Spleen (tissue), 11 donors: ENCODE measurements around the gene CNDP2. TPM values are rescaled to one million over a fixed set of nuclear protein-coding genes. Genes with fewer than 3 reads are reported as not detected.
A peak's percentile ranks its signal among the peaks of the same experiment; 100 is the strongest.

Source experiments
- DNase-seq: peaks from one replicate; pipeline ENCODE4 v3.0.0-alpha.2; 2020
- H3K27ac ChIP-seq, 8 donors: fragments of 200-600 bp; sonication (generic) in 7 of 8; 1 replicate in 4 of 8; 2 replicates in 4 of 8; pipeline versions ENCODE4 v1.5.0 to v1.8.0; 2016 to 2021; ENCODE audit warnings: inconsistent platforms in 4 of 8, mild to moderate bottlenecking in 4 of 8, moderate library complexity in 1 of 8
- H3K27me3 ChIP-seq, 7 donors: fragments of 200-600 bp; sonication (generic) in 6 of 7; replicated peaks in 1 of 7; 1 replicate in 4 of 7; 2 replicates in 3 of 7; pipeline versions ENCODE4 v1.5.0 to v1.8.0; 2016 to 2021; ENCODE audit warnings: inconsistent platforms in 3 of 7, mild to moderate bottlenecking in 1 of 7
- H3K36me3 ChIP-seq, 6 donors: fragments of 200-600 bp; sonication (generic) in 5 of 6; 1 replicate in 4 of 6; 2 replicates in 2 of 6; pipeline versions ENCODE4 v1.5.0 to v1.8.0; 2016 to 2021; ENCODE audit warnings: inconsistent platforms in 2 of 6
- H3K4me1 ChIP-seq, 6 donors: fragments of 200-600 bp; sonication (generic) in 5 of 6; 1 replicate in 3 of 6; 2 replicates in 3 of 6; pipeline versions ENCODE4 v1.5.0 to v1.8.0; 2016 to 2021; ENCODE audit warnings: inconsistent platforms in 3 of 6
- H3K4me3 ChIP-seq, 8 donors: fragments of 200-600 bp; sonication (generic) in 7 of 8; 1 replicate in 4 of 8; 2 replicates in 4 of 8; pipeline versions ENCODE4 v1.5.0 to v1.8.0; 2016 to 2021; ENCODE audit warnings: inconsistent platforms in 4 of 8, mild to moderate bottlenecking in 4 of 8, moderate library complexity in 2 of 8
- H3K9me3 ChIP-seq, 8 donors: fragments of 200-600 bp; sonication (generic) in 7 of 8; 1 replicate in 4 of 8; 2 replicates in 4 of 8; pipeline versions ENCODE4 v1.5.0 to v1.8.0; 2016 to 2021; ENCODE audit warnings: inconsistent platforms in 4 of 8
- POLR2A ChIP-seq, 3 donors: fragments of 450-650 bp; IDR thresholded peaks; one replicate each; pipeline ENCODE4 v1.5.1; 2017; ENCODE audit warnings: antibody characterized with exemption in 3 of 3, mild to moderate bottlenecking in 1 of 3
- POLR2AphosphoS5 ChIP-seq, 3 donors: sonication (generic); formaldehyde crosslinking; IDR thresholded peaks; one replicate each; pipeline ENCODE4 v1.5.1; 2017; ENCODE audit warnings: antibody characterized with exemption in 3 of 3
- WGBS, 5 donors: extraction: QIAGEN DNeasy Blood & Tissue Kit in 3 of 5; methylation state at CpG; one replicate each; pipeline versions ENCODE4 v1.1.5 to v1.1.7; 2013 to 2018; 5-methylcytosine and 5-hydroxymethylcytosine counted together
- intact Hi-C: fragments of 100-400 bp; cut with DNase I; formaldehyde crosslinking; loops from one replicate; pipeline ENCODE4 v1.15.0; 2023; ENCODE audit warnings: low total_unique reads
- polyA plus RNA-seq, 3 donors: library from polyadenylated mRNA; stranded (reverse); fragments of 200-250 nt; gene quantifications; one replicate each; pipeline ENCODE4 v1.2.1, GENCODE V29; 2013
- total RNA-seq, 7 donors: library from RNA; depleted of rRNA in 3 of 7; stranded (reverse); fragments of >200 nt in 3 of 7; fragmentation: NEBNext Ultra II Directional in 4 of 7; extraction: Animal tissue kit (Norgen Biotek cat#: 25700) in 4 of 7; gene quantifications; one replicate each; pipeline versions ENCODE4 v1.1.0 to v1.2.1, GENCODE V29; 2016 to 2021
- TF ChIP-seq, protein P1 (sequence below), 11 experiments: fragments of 200-600 bp in 7 of 11; fragments of 450-650 bp in 4 of 11; sonication (generic) in 4 of 11; IDR thresholded peaks in 8 of 11; conservative IDR thresholded peaks in 3 of 11; 1 replicate in 7 of 11; 2 replicates in 4 of 11; pipeline versions ENCODE4 v1.4.0 to v1.8.0; 2016 to 2021; ENCODE audit warnings: antibody characterized with exemption in 11 of 11, inconsistent platforms in 4 of 11, mild to moderate bottlenecking in 1 of 11
- donor health status: healthy with polysubstance abuse.
- donor health status: DM: no; HTN: no; CAD: no; lungs with moderate emphysema.
- donor health status: DM: no; HTN: no; CAD: no.
- donor health status: Bipolar disorder and iron deficiency.
- donor health status: healthy.
- donor health status: DM: no; HTN: no; CAD: no.
- donor health status: DM: yes; HTN: yes; CAD: no.

The CNDP2 gene
- total and polyA plus RNA-seq, 10 donors, result 102 to 310 (median 271) TPM

DNA sequence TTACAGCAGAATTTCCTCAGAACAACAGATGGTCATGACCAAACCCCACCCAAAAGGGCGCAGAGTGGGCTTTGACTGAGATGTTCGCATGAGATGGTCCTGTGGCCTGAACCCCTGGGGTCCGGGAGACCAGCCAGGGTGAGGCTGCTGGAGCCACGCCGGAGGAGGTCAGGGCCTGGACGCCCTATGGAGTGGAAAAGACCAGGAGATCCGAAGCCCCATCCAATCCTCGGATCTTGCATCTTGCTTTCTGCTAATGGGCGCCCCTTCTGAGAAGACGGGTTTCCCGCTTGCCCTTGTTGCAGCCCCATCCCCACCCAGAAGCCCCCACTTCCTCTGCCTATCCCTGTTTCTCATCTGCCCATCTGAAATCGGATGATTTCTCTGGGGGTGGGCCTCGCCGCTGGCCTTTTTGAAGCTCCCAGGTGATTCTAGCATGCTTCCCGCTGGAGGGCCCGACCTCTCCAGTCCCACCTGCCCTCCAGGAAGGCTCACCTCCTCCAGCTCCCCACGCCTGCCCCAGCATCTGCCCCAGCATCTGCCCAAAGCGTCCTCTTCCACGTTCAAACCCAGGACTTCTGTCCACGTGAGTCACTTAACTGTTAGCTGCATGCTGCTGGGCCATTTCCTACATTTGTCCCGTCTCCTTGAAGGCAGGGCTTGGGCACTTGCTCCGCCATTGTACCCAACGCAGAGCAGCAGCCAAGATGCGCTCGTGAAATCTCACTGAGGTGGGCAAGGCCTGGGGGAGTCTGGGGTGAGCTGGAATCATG lies 33.8 kb downstream of the CNDP2 start:
- Histone ChIP-seq H3K27me3 (no peaks in the 10 kb centered on the region), H3K4me1 (no peaks in the 10 kb centered on the region), H3K27ac (no peak overlapping the region), H3K36me3 (no peaks in the 10 kb centered on the region), H3K4me3 (no peak overlapping the region), H3K9me3 (no peaks in the 10 kb centered on the region)
- no peak for TF ChIP-seq POLR2A (IDR thresholded peaks at IDR 0.05)
- TF ChIP-seq, protein P1, sequence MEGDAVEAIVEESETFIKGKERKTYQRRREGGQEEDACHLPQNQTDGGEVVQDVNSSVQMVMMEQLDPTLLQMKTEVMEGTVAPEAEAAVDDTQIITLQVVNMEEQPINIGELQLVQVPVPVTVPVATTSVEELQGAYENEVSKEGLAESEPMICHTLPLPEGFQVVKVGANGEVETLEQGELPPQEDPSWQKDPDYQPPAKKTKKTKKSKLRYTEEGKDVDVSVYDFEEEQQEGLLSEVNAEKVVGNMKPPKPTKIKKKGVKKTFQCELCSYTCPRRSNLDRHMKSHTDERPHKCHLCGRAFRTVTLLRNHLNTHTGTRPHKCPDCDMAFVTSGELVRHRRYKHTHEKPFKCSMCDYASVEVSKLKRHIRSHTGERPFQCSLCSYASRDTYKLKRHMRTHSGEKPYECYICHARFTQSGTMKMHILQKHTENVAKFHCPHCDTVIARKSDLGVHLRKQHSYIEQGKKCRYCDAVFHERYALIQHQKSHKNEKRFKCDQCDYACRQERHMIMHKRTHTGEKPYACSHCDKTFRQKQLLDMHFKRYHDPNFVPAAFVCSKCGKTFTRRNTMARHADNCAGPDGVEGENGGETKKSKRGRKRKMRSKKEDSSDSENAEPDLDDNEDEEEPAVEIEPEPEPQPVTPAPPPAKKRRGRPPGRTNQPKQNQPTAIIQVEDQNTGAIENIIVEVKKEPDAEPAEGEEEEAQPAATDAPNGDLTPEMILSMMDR (IDR thresholded peaks at IDR 0.05 in 8 of 11, conservative IDR thresholded peaks at IDR 0.05 in 3 of 11), result no peak
- TF ChIP-seq POLR2AphosphoS5 (IDR thresholded peaks at IDR 0.05), result no peak
- intact Hi-C loops, result no loop called here
- WGBS, 5 donors, result 88 to 94% (median 93%) methylated on average over 24 to 25 of the region's 25 CpGs
- DNase-seq, result peak; percentile 66

DNA sequence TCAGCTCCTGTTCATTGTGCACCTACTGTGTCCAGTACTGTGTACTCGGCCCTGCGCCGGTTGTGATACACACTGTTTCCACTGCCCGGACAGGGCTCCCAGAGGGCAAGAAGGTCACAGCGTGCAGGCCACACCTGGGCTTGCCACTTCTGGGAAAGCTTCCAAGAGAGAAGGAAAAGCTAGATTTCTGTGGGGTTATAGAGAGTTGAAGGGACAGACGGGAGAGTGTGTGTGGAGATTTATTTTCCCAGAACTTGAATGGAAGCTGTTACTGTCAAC lies 34.4 kb downstream of the CNDP2 start:
- DNase-seq, result no peak
- no peaks in the 10 kb centered on the region for H3K9me3 ChIP-seq
- no peak overlapping the region for H3K27ac ChIP-seq
- intact Hi-C loops, result no loop called here
- TF ChIP-seq, protein P1 (IDR thresholded peaks at IDR 0.05 in 8 of 11, conservative IDR thresholded peaks at IDR 0.05 in 3 of 11), result no peak
- TF ChIP-seq POLR2AphosphoS5 (IDR thresholded peaks at IDR 0.05), result no peak
- TF ChIP-seq POLR2A (IDR thresholded peaks at IDR 0.05), result no peak
- no peaks in the 10 kb centered on the region for H3K36me3 ChIP-seq
- H3K27me3 ChIP-seq, result no peaks in the 10 kb centered on the region
- WGBS, 5 donors, result 81 to 93% (median 91%) methylated on average over 6 of the region's 6 CpGs
- H3K4me1 ChIP-seq, result no peaks in the 10 kb centered on the region
- H3K4me3 ChIP-seq, result no peak overlapping the region

DNA sequence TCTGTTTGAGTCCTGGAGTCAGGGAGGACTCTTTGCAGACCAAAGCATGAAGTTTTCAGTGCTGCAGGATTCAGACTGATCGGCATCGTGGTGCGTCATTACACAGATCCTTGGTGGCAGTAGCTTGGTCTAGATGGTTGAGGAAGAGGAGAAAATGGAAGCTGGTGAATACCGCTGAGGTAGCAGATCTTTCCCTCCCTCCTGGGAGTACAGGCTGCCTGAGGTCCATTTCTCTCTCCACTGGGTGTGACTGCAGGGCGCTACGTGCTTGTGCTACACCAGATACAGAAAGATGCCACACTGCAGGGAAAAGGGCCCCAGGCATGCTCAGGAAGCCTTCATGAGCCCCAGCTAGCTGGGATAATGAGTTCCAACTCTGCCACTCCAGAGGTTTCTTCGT lies 34.9 kb downstream of the CNDP2 start:
- Histone ChIP-seq H3K9me3 (no peaks in the 10 kb centered on the region), H3K4me3 (no peak overlapping the region), H3K36me3 (no peaks in the 10 kb centered on the region), H3K27me3 (no peaks in the 10 kb centered on the region), H3K4me1 (no peaks in the 10 kb centered on the region), H3K27ac (no peak overlapping the region)
- DNase-seq, result peak; percentile 22
- TF ChIP-seq POLR2AphosphoS5 (IDR thresholded peaks at IDR 0.05) (no peak), POLR2A (IDR thresholded peaks at IDR 0.05) (no peak)
- TF ChIP-seq, protein P1 (IDR thresholded peaks at IDR 0.05 in 8 of 11, conservative IDR thresholded peaks at IDR 0.05 in 3 of 11), result no peak
- WGBS, 5 donors, result 83 to 92% (median 90%) methylated on average over 7 of the region's 7 CpGs
- intact Hi-C loops, result no loop called here

DNA sequence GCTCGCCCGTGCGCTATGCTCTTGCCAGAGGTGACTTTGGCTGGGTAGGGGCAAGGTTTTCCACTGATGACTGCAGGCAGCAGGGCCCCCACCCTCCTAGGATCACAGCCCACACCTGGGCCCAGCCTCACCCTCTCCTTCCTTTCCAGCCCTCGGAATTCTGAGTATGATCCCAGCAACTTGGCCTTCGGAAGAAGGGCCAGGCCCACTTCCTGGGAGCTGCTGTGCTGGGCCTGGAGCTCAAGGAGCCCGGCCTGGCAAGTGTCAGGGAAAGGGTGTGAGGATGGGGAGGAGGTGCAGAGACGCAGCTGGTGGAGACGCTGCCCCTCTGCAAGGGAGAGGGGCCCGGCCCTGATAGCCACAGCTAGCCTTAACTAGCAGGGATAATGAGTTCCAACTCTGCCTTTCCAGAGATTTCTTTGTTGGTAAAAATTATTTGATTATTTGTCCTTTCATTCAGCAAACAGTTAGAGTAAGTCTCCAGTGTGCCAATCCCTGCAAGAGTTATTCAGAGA lies 36.4 kb downstream of the CNDP2 start:
- no peaks in the 10 kb centered on the region for H3K4me1 ChIP-seq
- peak; percentile 42 for DNase-seq
- TF ChIP-seq POLR2AphosphoS5 (IDR thresholded peaks at IDR 0.05) (no peak), POLR2A (IDR thresholded peaks at IDR 0.05) (no peak)
- TF ChIP-seq, protein P1 (IDR thresholded peaks at IDR 0.05 in 8 of 11, conservative IDR thresholded peaks at IDR 0.05 in 3 of 11), result no peak
- WGBS, 5 donors, result 66 to 100% (median 78%) methylated on average over 4 to 9 of the region's 9 CpGs
- H3K27me3 ChIP-seq, result no peaks in the 10 kb centered on the region
- no peaks in the 10 kb centered on the region for H3K36me3 ChIP-seq
- intact Hi-C loops, result no loop called here
- no peak overlapping the region for H3K27ac ChIP-seq
- H3K9me3 ChIP-seq, result peaks cover 0 to 3% (median 0%) of the 10 kb centered on the region in 8 donors
- H3K4me3 ChIP-seq, result no peak overlapping the region
